ENCODE measurements around the gene PLA2G3.

DNA sequence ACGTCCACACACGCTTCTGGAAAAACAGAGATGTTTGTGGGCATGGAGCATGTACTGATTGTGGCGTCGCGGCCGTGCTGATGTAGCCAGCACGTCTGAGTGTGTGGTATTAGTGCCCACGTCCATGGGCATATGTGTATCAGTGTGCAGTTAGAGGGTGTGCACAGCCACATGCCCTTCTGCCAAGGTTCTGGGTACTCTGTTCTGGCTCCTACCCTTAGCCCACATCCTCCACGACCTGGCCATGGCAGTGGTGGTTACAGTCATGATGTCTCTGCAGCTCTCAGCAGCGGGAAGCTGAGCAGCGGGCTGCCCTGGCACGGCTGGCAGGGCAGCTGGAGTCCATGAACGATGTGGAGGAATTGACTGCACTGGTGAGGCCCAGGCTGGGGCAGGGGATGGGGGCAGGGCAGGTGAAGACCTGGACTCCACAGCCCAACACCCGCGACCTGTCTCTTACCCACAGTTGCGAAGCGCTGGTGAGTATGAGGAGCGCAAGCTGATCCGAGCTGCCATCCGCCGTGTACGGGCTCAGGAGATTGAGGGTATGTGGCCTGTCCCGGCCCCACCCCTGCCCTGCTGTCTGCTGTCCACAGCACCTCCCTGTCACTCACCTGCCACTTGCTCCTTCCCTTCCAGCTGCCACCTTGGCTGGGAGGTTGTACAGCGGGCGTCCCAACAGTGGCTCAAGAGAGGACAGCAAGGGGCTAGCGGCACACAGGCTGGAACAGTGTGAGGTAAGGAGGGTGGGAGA is 51.9 kb downstream of the PLA2G3 start:
- TF ChIP-seq, protein P1, sequence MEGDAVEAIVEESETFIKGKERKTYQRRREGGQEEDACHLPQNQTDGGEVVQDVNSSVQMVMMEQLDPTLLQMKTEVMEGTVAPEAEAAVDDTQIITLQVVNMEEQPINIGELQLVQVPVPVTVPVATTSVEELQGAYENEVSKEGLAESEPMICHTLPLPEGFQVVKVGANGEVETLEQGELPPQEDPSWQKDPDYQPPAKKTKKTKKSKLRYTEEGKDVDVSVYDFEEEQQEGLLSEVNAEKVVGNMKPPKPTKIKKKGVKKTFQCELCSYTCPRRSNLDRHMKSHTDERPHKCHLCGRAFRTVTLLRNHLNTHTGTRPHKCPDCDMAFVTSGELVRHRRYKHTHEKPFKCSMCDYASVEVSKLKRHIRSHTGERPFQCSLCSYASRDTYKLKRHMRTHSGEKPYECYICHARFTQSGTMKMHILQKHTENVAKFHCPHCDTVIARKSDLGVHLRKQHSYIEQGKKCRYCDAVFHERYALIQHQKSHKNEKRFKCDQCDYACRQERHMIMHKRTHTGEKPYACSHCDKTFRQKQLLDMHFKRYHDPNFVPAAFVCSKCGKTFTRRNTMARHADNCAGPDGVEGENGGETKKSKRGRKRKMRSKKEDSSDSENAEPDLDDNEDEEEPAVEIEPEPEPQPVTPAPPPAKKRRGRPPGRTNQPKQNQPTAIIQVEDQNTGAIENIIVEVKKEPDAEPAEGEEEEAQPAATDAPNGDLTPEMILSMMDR (IDR thresholded peaks at IDR 0.05) = no peak
- TF ChIP-seq POLR2A (IDR thresholded peaks at IDR 0.05) (no peak), EP300 (IDR thresholded peaks at IDR 0.05) (no peak)

Measured in ovary (tissue), 3 donors.